ENCODE results near the gene ZNF892.
A peak's percentile ranks its signal among the peaks of the same experiment; 100 is the strongest.

The ZNF892 gene

GRCh38 chr2:95207111-95207961 is at the start of gene ZNF892:
Gene ZNF892, plus strand, starts transcription at chr2:95207521. Its CDS starts 295 bp downstream, at chr2:95207816.
- Histone ChIP-seq H3K4me1 (ENCODE audit: insufficient read depth, insufficient read length) (no peaks in the 10 kb centered on the region), H3K9ac (ENCODE audit: insufficient read length, low read depth) (peak within 1 kb of the TSS; percentile 89), H3K27me3 (ENCODE audit: insufficient read depth, insufficient read length) (no peaks in the 10 kb centered on the region), H3K9me3 (ENCODE audit: insufficient read depth, low read length) (peaks cover 41% of the 10 kb centered on the region), H3K36me3 (ENCODE audit: insufficient read depth, insufficient read length, low read length) (peaks cover 30% of the 10 kb centered on the region), H3K4me3 (ENCODE audit: insufficient read length, low read depth) (peak within 1 kb of the TSS; percentile 87)
- DNase-seq (ENCODE audit: low read depth, low spot score), result peak; percentile 87
- TF ChIP-seq YY1 (IDR thresholded peaks at IDR 0.05; ENCODE audit: insufficient read depth, insufficient read length) (no peak), ZNF274 (IDR thresholded peaks at IDR 0.05; ENCODE audit: low read depth, low read length) (no peak), SUZ12 (IDR thresholded peaks at IDR 0.05; ENCODE audit: extremely low read depth, insufficient read depth, insufficient read length) (no peak)

GRCh38 chr2:95158441-95158840 is 48.9 kb upstream of the ZNF892 start:
- no peak for DNase-seq (ENCODE audit: low read depth, low spot score)
- H3K9me3 ChIP-seq (ENCODE audit: insufficient read depth, low read length), result peaks cover 45% of the 10 kb centered on the region
- H3K9ac ChIP-seq (ENCODE audit: insufficient read length, low read depth), result peak overlapping the region; percentile 97
- peak overlapping the region; percentile 89 for H3K4me3 ChIP-seq (ENCODE audit: insufficient read length, low read depth)
- H3K27me3 ChIP-seq (ENCODE audit: insufficient read depth, insufficient read length), result peaks cover 7% of the 10 kb centered on the region
- H3K4me1 ChIP-seq (ENCODE audit: insufficient read depth, insufficient read length), result peaks cover 9% of the 10 kb centered on the region
- TF ChIP-seq YY1 (IDR thresholded peaks at IDR 0.05; ENCODE audit: insufficient read depth, insufficient read length) (no peak), ZNF274 (IDR thresholded peaks at IDR 0.05; ENCODE audit: low read depth, low read length) (no peak), SUZ12 (IDR thresholded peaks at IDR 0.05; ENCODE audit: extremely low read depth, insufficient read depth, insufficient read length) (no peak)
- H3K36me3 ChIP-seq (ENCODE audit: insufficient read depth, insufficient read length, low read length), result peaks cover 51% of the 10 kb centered on the region

- H3K4me3 ChIP-seq (ENCODE audit: insufficient read length, low read depth), result peak overlapping the region; percentile 89
- H3K36me3 ChIP-seq (ENCODE audit: insufficient read depth, insufficient read length, low read length), result peaks cover 48% of the 10 kb centered on the region
- peak overlapping the region; percentile 97 for H3K9ac ChIP-seq (ENCODE audit: insufficient read length, low read depth)
- H3K9me3 ChIP-seq (ENCODE audit: insufficient read depth, low read length), result peaks cover 39% of the 10 kb centered on the region
- no peak for DNase-seq (ENCODE audit: low read depth, low spot score)
- peaks cover 9% of the 10 kb centered on the region for H3K4me1 ChIP-seq (ENCODE audit: insufficient read depth, insufficient read length)
- peaks cover 7% of the 10 kb centered on the region for H3K27me3 ChIP-seq (ENCODE audit: insufficient read depth, insufficient read length)
- no peak for TF ChIP-seq YY1 (IDR thresholded peaks at IDR 0.05; ENCODE audit: insufficient read depth, insufficient read length)
- no peak for TF ChIP-seq ZNF274 (IDR thresholded peaks at IDR 0.05; ENCODE audit: low read depth, low read length)
- no peak for TF ChIP-seq SUZ12 (IDR thresholded peaks at IDR 0.05; ENCODE audit: extremely low read depth, insufficient read depth, insufficient read length)
Measured at GRCh38 chr2:95158891-95159619, 48.3 kb upstream of the ZNF892 start.

- Histone ChIP-seq H3K27me3 (ENCODE audit: insufficient read depth, insufficient read length) (peaks cover 7% of the 10 kb centered on the region), H3K4me3 (ENCODE audit: insufficient read length, low read depth) (peak within 1 kb of the TSS; percentile 89), H3K4me1 (ENCODE audit: insufficient read depth, insufficient read length) (peaks cover 9% of the 10 kb centered on the region), H3K36me3 (ENCODE audit: insufficient read depth, insufficient read length, low read length) (peaks cover 40% of the 10 kb centered on the region), H3K9me3 (ENCODE audit: insufficient read depth, low read length) (peaks cover 30% of the 10 kb centered on the region), H3K9ac (ENCODE audit: insufficient read length, low read depth) (peak within 1 kb of the TSS; percentile 97)
- DNase-seq (ENCODE audit: low read depth, low spot score), result no peak
- TF ChIP-seq SUZ12 (IDR thresholded peaks at IDR 0.05; ENCODE audit: extremely low read depth, insufficient read depth, insufficient read length) (no peak), YY1 (IDR thresholded peaks at IDR 0.05; ENCODE audit: insufficient read depth, insufficient read length) (no peak), ZNF274 (IDR thresholded peaks at IDR 0.05; ENCODE audit: low read depth, low read length) (no peak)
Measured at GRCh38 chr2:95159690-95160449, 47.5 kb upstream of the ZNF892 start, which contains the start of gene ZNF514. Gene ZNF514, minus strand, starts transcription at chr2:95159848. Its CDS starts 6,595 bp downstream, at chr2:95153253.

- H3K4me1 ChIP-seq (ENCODE audit: insufficient read depth, insufficient read length), result peaks cover 3% of the 10 kb centered on the region
- TF ChIP-seq SUZ12 (IDR thresholded peaks at IDR 0.05; ENCODE audit: extremely low read depth, insufficient read depth, insufficient read length) (no peak), YY1 (IDR thresholded peaks at IDR 0.05; ENCODE audit: insufficient read depth, insufficient read length) (no peak), ZNF274 (IDR thresholded peaks at IDR 0.05; ENCODE audit: low read depth, low read length) (no peak)
- no peaks in the 10 kb centered on the region for H3K27me3 ChIP-seq (ENCODE audit: insufficient read depth, insufficient read length)
- no peaks in the 10 kb centered on the region for H3K9me3 ChIP-seq (ENCODE audit: insufficient read depth, low read length)
- H3K9ac ChIP-seq (ENCODE audit: insufficient read length, low read depth), result peak overlapping the region; percentile 99
- H3K36me3 ChIP-seq (ENCODE audit: insufficient read depth, insufficient read length, low read length), result peaks cover 14% of the 10 kb centered on the region
- H3K4me3 ChIP-seq (ENCODE audit: insufficient read length, low read depth), result peak overlapping the region; percentile 99
- no peak for DNase-seq (ENCODE audit: low read depth, low spot score)
Measured at GRCh38 chr2:95165030-95165370, 42.3 kb upstream of the ZNF892 start.

GRCh38 chr2:95165371-95166064 is 41.8 kb upstream of the ZNF892 start, which contains the start of gene ZNF2:
Gene ZNF2, plus strand, starts transcription at chr2:95165809. Its CDS starts 10,418 bp downstream, at chr2:95176227.
- TF ChIP-seq ZNF274 (IDR thresholded peaks at IDR 0.05; ENCODE audit: low read depth, low read length), result no peak
- peak; percentile 90 for TF ChIP-seq YY1 (IDR thresholded peaks at IDR 0.05; ENCODE audit: insufficient read depth, insufficient read length)
- TF ChIP-seq SUZ12 (IDR thresholded peaks at IDR 0.05; ENCODE audit: extremely low read depth, insufficient read depth, insufficient read length), result no peak
- Histone ChIP-seq H3K4me1 (ENCODE audit: insufficient read depth, insufficient read length) (no peaks in the 10 kb centered on the region), H3K4me3 (ENCODE audit: insufficient read length, low read depth) (peak within 1 kb of the TSS; percentile 99), H3K9ac (ENCODE audit: insufficient read length, low read depth) (peak within 1 kb of the TSS; percentile 99), H3K9me3 (ENCODE audit: insufficient read depth, low read length) (no peaks in the 10 kb centered on the region), H3K36me3 (ENCODE audit: insufficient read depth, insufficient read length, low read length) (peaks cover 14% of the 10 kb centered on the region), H3K27me3 (ENCODE audit: insufficient read depth, insufficient read length) (no peaks in the 10 kb centered on the region)
- DNase-seq (ENCODE audit: low read depth, low spot score), result peak; percentile 98

Measured in NT2/D1 (cell line).